GM23248 (cell line): ENCODE data around the gene EFNB1.

Experiments
- EZH2 ChIP-seq: fragments of 200-600 bp; sonication (generic); IDR thresholded peaks from 2 replicates; pipeline ENCODE4 v1.6.1; 2018; ENCODE audit warnings: antibody characterized with exemption, mild to moderate bottlenecking; ENCODE audit not compliant: insufficient read depth, poor library complexity, severe bottlenecking
- EZH2phosphoT487 ChIP-seq: fragments of 200-600 bp; sonication (generic); IDR thresholded peaks from 2 replicates; pipeline ENCODE4 v1.6.1; 2018; ENCODE audit warnings: antibody characterized with exemption, moderate library complexity, mild to moderate bottlenecking, low read depth; ENCODE audit not compliant: insufficient read depth

- TF ChIP-seq EZH2 (no peak), EZH2phosphoT487 (no peak)
These were observed 4.6 kb downstream of the EFNB1 start for GRCh38 chrX:68833448-68833805.
